ENCODE measurements around the gene NKD2.

DNA sequence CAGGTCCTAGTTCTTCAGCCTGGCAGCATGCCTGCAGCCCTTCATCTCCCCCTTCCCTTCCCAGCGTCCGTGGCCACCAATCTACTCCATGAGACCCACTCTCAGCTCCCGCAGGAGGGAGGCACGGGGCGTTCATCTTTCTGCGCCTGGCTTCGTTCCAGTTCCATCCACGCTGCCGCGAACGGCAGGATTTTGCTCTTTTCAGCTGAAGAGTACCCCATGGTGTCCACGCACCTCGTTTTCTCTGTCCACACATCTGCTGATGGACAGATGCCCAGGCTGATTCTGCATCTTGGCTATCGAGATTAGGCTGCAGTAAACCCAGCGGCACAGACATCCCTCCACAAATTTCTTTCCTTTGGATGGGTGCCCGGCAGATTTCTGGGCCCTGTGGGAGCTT lies 30.5 kb upstream of the NKD2 start:
- TF ChIP-seq, protein P1, sequence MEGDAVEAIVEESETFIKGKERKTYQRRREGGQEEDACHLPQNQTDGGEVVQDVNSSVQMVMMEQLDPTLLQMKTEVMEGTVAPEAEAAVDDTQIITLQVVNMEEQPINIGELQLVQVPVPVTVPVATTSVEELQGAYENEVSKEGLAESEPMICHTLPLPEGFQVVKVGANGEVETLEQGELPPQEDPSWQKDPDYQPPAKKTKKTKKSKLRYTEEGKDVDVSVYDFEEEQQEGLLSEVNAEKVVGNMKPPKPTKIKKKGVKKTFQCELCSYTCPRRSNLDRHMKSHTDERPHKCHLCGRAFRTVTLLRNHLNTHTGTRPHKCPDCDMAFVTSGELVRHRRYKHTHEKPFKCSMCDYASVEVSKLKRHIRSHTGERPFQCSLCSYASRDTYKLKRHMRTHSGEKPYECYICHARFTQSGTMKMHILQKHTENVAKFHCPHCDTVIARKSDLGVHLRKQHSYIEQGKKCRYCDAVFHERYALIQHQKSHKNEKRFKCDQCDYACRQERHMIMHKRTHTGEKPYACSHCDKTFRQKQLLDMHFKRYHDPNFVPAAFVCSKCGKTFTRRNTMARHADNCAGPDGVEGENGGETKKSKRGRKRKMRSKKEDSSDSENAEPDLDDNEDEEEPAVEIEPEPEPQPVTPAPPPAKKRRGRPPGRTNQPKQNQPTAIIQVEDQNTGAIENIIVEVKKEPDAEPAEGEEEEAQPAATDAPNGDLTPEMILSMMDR (IDR thresholded peaks at IDR 0.05): no peak
- no peak for TF ChIP-seq POLR2A (IDR thresholded peaks at IDR 0.05)
